GM15510 (cell line): ENCODE results near the gene GLIPR1L1.

Experiments used
- POLR2A ChIP-seq: IDR thresholded peaks from 3 replicates; pipeline ENCODE4 v1.6.1; 2011; ENCODE audit warnings: borderline replicate concordance; ENCODE audit not compliant: insufficient read length; ENCODE audit errors: extremely low read depth

The GLIPR1L1 gene

GRCh38 chr12:75404231-75404630 is 69.8 kb downstream of the GLIPR1L1 start:
- TF ChIP-seq POLR2A, result no peak

DNA sequence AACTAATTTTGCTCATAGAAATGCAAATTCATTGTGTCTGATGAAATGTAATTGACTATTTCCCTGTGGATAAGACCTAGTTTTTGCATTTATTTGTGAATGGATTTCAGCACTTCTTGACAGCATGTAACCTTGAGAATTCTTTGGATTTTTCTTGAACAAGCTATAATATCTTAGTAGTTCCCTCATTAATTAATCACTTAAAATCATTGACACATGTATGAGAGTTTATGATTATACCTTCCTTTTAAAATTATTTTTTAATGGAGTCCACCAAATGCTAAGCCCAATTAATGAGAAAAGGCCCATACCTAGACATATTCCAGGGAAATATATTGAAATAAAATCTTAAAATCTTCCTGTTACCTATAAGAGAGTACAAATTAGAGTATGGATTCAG is 73.2 kb downstream of the GLIPR1L1 start:
- TF ChIP-seq POLR2A, result no peak

GRCh38 chr12:75409830-75410229 is 75.4 kb downstream of the GLIPR1L1 start:
- TF ChIP-seq POLR2A, result no peak

- no peak for TF ChIP-seq POLR2A
These were observed 80.2 kb downstream of the GLIPR1L1 start for GRCh38 chr12:75414671-75415070.

DNA sequence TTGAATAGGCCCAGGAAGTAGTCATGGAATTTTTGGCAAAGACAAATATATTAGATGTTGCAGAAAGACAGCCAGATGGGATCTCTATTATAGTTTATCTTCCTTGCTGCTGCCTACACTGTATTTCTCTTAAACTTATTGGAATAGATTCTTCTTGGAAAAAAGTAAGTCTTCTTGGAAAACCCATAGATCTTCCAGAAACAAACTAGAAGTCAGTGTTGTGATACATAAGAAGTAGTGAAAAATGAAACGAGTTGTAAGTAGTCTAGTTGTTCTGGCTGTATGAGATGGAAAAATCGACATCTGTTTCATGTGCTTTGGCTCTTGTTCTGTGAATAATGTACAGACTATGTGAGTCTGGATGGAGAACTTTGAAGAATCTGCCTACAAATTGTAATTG is 85.4 kb downstream of the GLIPR1L1 start:
- no peak for TF ChIP-seq POLR2A
